Breast epithelium (tissue), 3 donors: ENCODE data around the gene ZC3H12A.

Experiments
- CTCF ChIP-seq, 3 donors: fragments of 450-650 bp; IDR thresholded peaks; one replicate each; pipeline ENCODE4 v1.5.1; 2016 to 2017; ENCODE audit warnings: antibody characterized with exemption in 3 of 3, mild to moderate bottlenecking in 3 of 3, moderate library complexity in 3 of 3
- POLR2A ChIP-seq: fragments of 450-650 bp; IDR thresholded peaks from one replicate; pipeline ENCODE4 v1.6.1; 2016; ENCODE audit warnings: antibody characterized with exemption, mild to moderate bottlenecking, moderate library complexity
- POLR2AphosphoS5 ChIP-seq, 3 donors: sonication (generic); formaldehyde crosslinking; IDR thresholded peaks; one replicate each; pipeline ENCODE4 v1.6.1; 2017; ENCODE audit warnings: antibody characterized with exemption in 3 of 3

- no peak for TF ChIP-seq POLR2A
- TF ChIP-seq CTCF (IDR thresholded peaks at IDR 0.05): no peak
- no peak for TF ChIP-seq POLR2AphosphoS5 (IDR thresholded peaks at IDR 0.05)
These were observed 23.5 kb downstream of the ZC3H12A start for GRCh38 chr1:37497832-37498231.
